K562 (cell line): ENCODE measurements around the gene CYS1. TPM values are rescaled to one million over a fixed set of nuclear protein-coding genes. Genes with fewer than 3 reads are reported as not detected.
A peak's percentile ranks its signal among the peaks of the same experiment; 100 is the strongest.

ENCODE experiments used
- DNMT1 ChIP-seq: fragments of 450-650 bp; IDR thresholded peaks from 2 replicates; pipeline ENCODE4 v1.6.1; 2016; ENCODE audit warnings: antibody characterized with exemption, mild to moderate bottlenecking
- FOXP1 ChIP-seq: sonication (generic); formaldehyde crosslinking; IDR thresholded peaks from 2 replicates; pipeline ENCODE4 v1.8.0; 2022; ENCODE audit warnings: mild to moderate bottlenecking, missing genetic modification reagents
- HDAC2 ChIP-seq: fragments of 450-650 bp; IDR thresholded peaks from 2 replicates; pipeline ENCODE4 v1.6.1; 2016; ENCODE audit warnings: mild to moderate bottlenecking
- ILF3 ChIP-seq: fragments of 450-650 bp; IDR thresholded peaks from 2 replicates; pipeline ENCODE4 v1.6.1; 2018; ENCODE audit warnings: antibody characterized with exemption, mild to moderate bottlenecking, moderate library complexity, borderline replicate concordance
- KAT7 ChIP-seq: sonication (generic); formaldehyde crosslinking; IDR thresholded peaks from 2 replicates; pipeline ENCODE4 v1.8.0; 2022; ENCODE audit warnings: missing genetic modification reagents, mild to moderate bottlenecking, borderline replicate concordance
- LARP7 ChIP-seq: fragments of 450-650 bp; IDR thresholded peaks from 2 replicates; pipeline ENCODE4 v1.6.1; 2016
- MCM7 ChIP-seq, 2 experiments: fragments of 450-650 bp; IDR thresholded peaks; 2 replicates each; pipeline ENCODE4 v1.6.1; 2016 to 2018
- TBP ChIP-seq: optimal IDR thresholded peaks from 2 replicates; pipeline ENCODE3; 2011; ENCODE audit warnings: low read depth, low read length, improper control_type of control experiment
- U2AF1 ChIP-seq: fragments of 200-400 bp; formaldehyde crosslinking; optimal IDR thresholded peaks from 2 replicates; pipeline ENCODE3; 2017; ENCODE audit warnings: mild to moderate bottlenecking, low read depth, low read length, moderate library complexity
- ZKSCAN8 ChIP-seq: fragments of 200-800 bp; sonication (Bioruptor generic); IDR thresholded peaks from 2 replicates; pipeline ENCODE4 v1.6.1; 2016; ENCODE audit warnings: missing genetic modification characterization, missing compliant biosample characterization
- ZNF133 ChIP-seq: fragments of 250-450 bp; sonication (Bioruptor Pico); IDR thresholded peaks from 2 replicates; pipeline ENCODE4 v1.4.0; 2020; ENCODE audit warnings: mild to moderate bottlenecking
- ZNF134 ChIP-seq: fragments of 250-450 bp; sonication (Bioruptor Pico); conservative IDR thresholded peaks from 2 replicates; pipeline ENCODE4 v1.4.0; 2020
- ZNF324 ChIP-seq: fragments of 250-450 bp; sonication (Bioruptor Pico); IDR thresholded peaks from 2 replicates; pipeline ENCODE4 v1.4.0; 2020; ENCODE audit warnings: mild to moderate bottlenecking
- ZNF764 ChIP-seq: fragments of 250-450 bp; sonication (Bioruptor Pico); IDR thresholded peaks from 2 replicates; pipeline ENCODE4 v1.4.0; 2020; ENCODE audit warnings: low read depth, mild to moderate bottlenecking, moderate library complexity
- polyA plus RNA-seq, 8 experiments: library from polyadenylated mRNA; depleted of rRNA in 4 of 8; stranded (reverse) in 5 of 8; unstranded in 3 of 8; fragments of >200 nt; fragmentation: Nextera tagmentation in 2 of 8; fragmentation: Illumina TruSeq in 1 of 8; extraction: Ambion mirVana in 2 of 8; extraction: Trizol in 1 of 8; gene quantifications; 2 replicates each; pipeline versions ENCODE4 v1.2.1 to v1.2.3, GENCODE V29; 2011 to 2014; ENCODE audit warnings: inconsistent platforms in 1 of 8, missing spikeins in 1 of 8
- total RNA-seq, 7 experiments: library from RNA; depleted of rRNA in 6 of 7; stranded (reverse); fragments of >200 nt in 6 of 7; fragmentation: Illumina TruSeq in 2 of 7; extraction: Trizol in 2 of 7; gene quantifications; 2 replicates each; pipeline versions ENCODE4 v1.2.1 to v1.2.3, GENCODE V29; 2011 to 2021; ENCODE audit warnings: low replicate concordance in 1 of 7
- TF ChIP-seq, protein P1 (sequence below): sonication (generic); formaldehyde crosslinking; IDR thresholded peaks from 2 replicates; pipeline ENCODE4 v1.8.0; 2022; ENCODE audit warnings: mild to moderate bottlenecking, low read depth, missing genetic modification reagents
- TF ChIP-seq, protein P2 (sequence below): fragments of 450-650 bp; IDR thresholded peaks from 2 replicates; pipeline ENCODE4 v1.6.1; 2016
- TF ChIP-seq, protein P3 (sequence below): fragments of 250-450 bp; sonication (Bioruptor Pico); IDR thresholded peaks from 2 replicates; pipeline ENCODE4 v1.4.0; 2020
- TF ChIP-seq, protein P4 (sequence below): fragments of 450-650 bp; IDR thresholded peaks from 2 replicates; pipeline ENCODE4 v1.6.1; 2017; ENCODE audit warnings: mild to moderate bottlenecking, moderate library complexity
- TF ChIP-seq, protein P5 (sequence below): fragments of 450-650 bp; formaldehyde crosslinking; IDR thresholded peaks from 2 replicates; pipeline ENCODE4 v1.4.0; 2020; ENCODE audit warnings: mild to moderate bottlenecking, moderate library complexity

Gene CYS1
- total and polyA plus RNA-seq, 9 of the 15 experiments (the other 6 are each of a cell fraction or from before 2014, with no cell fraction given) = 0.11 to 0.13 TPM; not detected in 7

DNA sequence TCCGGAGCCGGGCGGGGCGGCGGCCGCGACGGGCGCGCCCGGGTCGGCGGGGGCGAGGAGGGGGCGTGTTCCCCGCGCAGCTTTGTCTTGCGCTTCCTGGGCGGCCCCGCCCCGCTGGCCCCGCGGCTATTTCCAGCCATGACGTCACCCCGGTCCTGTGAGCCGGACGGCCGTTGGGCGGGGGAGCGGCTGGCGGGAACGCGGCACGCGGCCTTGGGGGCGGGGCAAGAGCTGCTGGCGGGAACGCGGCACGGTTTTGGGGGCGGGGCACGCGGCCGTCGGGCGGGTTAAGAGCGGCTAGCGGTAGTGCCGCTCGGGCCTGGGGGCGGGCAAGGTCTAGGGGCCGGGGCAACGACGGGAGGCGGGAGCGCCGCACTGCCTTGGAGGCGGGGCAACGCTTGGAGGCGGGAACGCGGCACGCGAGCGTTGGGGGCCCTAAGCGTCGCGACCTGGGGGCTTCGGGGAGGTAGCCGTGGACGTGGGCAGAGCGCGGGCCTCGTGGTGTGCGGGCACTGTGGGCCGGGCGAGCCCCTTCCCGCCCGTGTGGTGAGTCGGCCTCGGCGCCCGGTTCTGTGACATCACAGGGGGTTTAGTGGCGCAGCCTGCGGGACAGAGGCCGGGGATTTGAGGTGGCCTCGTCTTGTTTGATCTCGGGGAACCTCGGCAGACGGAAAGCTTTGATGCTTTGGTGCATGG, 36.2 kb downstream of the CYS1 start (continued):
- TF ChIP-seq U2AF1 (peak; percentile 38), ILF3 (no peak), MCM7 (IDR thresholded peaks at IDR 0.05) (no peak), KAT7 (no peak), HDAC2 (peak; percentile 35; the same call in 1 of the 2 replicates), TBP (peak; percentile 37), ZNF324 (CRISPR knock-in tag) (no peak), FOXP1 (CRISPR knock-in tag) (peak; percentile 89; the same call in 1 of the 2 replicates), ZKSCAN8 (CRISPR knock-in tag) (no peak), ZNF134 (no peak), DNMT1 (no peak), ZNF133 (no peak), LARP7 (no peak), ZNF764 (CRISPR knock-in tag) (no peak)
- TF ChIP-seq, protein P1, sequence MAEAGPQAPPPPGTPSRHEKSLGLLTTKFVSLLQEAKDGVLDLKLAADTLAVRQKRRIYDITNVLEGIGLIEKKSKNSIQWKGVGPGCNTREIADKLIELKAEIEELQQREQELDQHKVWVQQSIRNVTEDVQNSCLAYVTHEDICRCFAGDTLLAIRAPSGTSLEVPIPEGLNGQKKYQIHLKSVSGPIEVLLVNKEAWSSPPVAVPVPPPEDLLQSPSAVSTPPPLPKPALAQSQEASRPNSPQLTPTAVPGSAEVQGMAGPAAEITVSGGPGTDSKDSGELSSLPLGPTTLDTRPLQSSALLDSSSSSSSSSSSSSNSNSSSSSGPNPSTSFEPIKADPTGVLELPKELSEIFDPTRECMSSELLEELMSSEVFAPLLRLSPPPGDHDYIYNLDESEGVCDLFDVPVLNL (CRISPR knock-in tag) = peak; percentile 78; the same call in 1 of the 2 replicates
- TF ChIP-seq, protein P2, sequence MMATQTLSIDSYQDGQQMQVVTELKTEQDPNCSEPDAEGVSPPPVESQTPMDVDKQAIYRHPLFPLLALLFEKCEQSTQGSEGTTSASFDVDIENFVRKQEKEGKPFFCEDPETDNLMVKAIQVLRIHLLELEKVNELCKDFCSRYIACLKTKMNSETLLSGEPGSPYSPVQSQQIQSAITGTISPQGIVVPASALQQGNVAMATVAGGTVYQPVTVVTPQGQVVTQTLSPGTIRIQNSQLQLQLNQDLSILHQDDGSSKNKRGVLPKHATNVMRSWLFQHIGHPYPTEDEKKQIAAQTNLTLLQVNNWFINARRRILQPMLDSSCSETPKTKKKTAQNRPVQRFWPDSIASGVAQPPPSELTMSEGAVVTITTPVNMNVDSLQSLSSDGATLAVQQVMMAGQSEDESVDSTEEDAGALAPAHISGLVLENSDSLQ = peak; percentile 75
- TF ChIP-seq, protein P3, sequence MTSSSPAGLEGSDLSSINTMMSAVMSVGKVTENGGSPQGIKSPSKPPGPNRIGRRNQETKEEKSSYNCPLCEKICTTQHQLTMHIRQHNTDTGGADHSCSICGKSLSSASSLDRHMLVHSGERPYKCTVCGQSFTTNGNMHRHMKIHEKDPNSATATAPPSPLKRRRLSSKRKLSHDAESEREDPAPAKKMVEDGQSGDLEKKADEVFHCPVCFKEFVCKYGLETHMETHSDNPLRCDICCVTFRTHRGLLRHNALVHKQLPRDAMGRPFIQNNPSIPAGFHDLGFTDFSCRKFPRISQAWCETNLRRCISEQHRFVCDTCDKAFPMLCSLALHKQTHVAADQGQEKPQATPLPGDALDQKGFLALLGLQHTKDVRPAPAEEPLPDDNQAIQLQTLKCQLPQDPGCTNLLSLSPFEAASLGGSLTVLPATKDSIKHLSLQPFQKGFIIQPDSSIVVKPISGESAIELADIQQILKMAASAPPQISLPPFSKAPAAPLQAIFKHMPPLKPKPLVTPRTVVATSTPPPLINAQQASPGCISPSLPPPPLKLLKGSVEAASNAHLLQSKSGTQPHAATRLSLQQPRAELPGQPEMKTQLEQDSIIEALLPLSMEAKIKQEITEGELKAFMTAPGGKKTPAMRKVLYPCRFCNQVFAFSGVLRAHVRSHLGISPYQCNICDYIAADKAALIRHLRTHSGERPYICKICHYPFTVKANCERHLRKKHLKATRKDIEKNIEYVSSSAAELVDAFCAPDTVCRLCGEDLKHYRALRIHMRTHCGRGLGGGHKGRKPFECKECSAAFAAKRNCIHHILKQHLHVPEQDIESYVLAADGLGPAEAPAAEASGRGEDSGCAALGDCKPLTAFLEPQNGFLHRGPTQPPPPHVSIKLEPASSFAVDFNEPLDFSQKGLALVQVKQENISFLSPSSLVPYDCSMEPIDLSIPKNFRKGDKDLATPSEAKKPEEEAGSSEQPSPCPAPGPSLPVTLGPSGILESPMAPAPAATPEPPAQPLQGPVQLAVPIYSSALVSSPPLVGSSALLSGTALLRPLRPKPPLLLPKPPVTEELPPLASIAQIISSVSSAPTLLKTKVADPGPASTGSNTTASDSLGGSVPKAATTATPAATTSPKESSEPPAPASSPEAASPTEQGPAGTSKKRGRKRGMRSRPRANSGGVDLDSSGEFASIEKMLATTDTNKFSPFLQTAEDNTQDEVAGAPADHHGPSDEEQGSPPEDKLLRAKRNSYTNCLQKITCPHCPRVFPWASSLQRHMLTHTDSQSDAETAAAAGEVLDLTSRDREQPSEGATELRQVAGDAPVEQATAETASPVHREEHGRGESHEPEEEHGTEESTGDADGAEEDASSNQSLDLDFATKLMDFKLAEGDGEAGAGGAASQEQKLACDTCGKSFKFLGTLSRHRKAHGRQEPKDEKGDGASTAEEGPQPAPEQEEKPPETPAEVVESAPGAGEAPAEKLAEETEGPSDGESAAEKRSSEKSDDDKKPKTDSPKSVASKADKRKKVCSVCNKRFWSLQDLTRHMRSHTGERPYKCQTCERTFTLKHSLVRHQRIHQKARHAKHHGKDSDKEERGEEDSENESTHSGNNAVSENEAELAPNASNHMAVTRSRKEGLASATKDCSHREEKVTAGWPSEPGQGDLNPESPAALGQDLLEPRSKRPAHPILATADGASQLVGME (CRISPR knock-in tag) = 0 out of 2 replicates have a peak, but pooled peaks have one; percentile 30
- TF ChIP-seq, protein P4, sequence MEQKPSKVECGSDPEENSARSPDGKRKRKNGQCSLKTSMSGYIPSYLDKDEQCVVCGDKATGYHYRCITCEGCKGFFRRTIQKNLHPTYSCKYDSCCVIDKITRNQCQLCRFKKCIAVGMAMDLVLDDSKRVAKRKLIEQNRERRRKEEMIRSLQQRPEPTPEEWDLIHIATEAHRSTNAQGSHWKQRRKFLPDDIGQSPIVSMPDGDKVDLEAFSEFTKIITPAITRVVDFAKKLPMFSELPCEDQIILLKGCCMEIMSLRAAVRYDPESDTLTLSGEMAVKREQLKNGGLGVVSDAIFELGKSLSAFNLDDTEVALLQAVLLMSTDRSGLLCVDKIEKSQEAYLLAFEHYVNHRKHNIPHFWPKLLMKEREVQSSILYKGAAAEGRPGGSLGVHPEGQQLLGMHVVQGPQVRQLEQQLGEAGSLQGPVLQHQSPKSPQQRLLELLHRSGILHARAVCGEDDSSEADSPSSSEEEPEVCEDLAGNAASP = no peak
- TF ChIP-seq, protein P5, sequence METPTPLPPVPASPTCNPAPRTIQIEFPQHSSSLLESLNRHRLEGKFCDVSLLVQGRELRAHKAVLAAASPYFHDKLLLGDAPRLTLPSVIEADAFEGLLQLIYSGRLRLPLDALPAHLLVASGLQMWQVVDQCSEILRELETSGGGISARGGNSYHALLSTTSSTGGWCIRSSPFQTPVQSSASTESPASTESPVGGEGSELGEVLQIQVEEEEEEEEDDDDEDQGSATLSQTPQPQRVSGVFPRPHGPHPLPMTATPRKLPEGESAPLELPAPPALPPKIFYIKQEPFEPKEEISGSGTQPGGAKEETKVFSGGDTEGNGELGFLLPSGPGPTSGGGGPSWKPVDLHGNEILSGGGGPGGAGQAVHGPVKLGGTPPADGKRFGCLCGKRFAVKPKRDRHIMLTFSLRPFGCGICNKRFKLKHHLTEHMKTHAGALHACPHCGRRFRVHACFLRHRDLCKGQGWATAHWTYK (CRISPR knock-in tag) = peak; percentile 61; the same call in 1 of the 2 replicates
